ENCODE measurements around the gene FBXL15. TPM values are rescaled to one million over a fixed set of nuclear protein-coding genes. Genes with fewer than 3 reads are reported as not detected.
A peak's percentile ranks its signal among the peaks of the same experiment; 100 is the strongest.

Gene FBXL15
- total RNA-seq, 1 donor from 2014 or later, result 9.8 TPM

DNA sequence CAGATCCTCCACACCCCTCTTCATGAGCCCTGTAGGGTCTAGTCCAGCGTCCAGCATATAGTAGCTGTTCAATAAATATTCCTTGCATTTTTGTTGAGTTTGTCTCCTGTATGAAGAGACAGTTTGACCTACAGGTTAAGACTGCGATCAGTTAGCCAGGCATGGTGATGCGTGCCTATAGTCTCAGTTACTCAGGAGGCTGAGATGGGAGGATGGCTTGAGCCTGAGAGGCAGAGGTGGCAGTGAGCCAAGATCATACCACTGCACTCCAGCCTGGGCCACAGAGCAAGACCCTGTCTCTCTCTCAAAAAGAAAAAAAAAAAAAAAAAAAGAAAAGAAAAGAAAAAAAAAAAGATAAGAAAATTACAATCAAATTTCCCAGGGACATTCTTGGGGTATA lies 16.9 kb downstream of the FBXL15 start:
- Mint-ChIP-seq H3K4me1 (ENCODE audit: unreplicated experiment) (peaks cover 12% of the 10 kb centered on the region), H3K27me3 (ENCODE audit: unreplicated experiment) (peaks cover 17% of the 10 kb centered on the region), H3K4me3 (ENCODE audit: unreplicated experiment) (no peak overlapping the region), H3K36me3 (ENCODE audit: unreplicated experiment) (no peaks in the 10 kb centered on the region), H3K27ac (ENCODE audit: unreplicated experiment) (no peak overlapping the region), H3K9me3 (ENCODE audit: unreplicated experiment) (no peaks in the 10 kb centered on the region)
- no peak for DNase-seq (ENCODE audit: extremely low spot score, unreplicated experiment)
- TF ChIP-seq, protein P1, sequence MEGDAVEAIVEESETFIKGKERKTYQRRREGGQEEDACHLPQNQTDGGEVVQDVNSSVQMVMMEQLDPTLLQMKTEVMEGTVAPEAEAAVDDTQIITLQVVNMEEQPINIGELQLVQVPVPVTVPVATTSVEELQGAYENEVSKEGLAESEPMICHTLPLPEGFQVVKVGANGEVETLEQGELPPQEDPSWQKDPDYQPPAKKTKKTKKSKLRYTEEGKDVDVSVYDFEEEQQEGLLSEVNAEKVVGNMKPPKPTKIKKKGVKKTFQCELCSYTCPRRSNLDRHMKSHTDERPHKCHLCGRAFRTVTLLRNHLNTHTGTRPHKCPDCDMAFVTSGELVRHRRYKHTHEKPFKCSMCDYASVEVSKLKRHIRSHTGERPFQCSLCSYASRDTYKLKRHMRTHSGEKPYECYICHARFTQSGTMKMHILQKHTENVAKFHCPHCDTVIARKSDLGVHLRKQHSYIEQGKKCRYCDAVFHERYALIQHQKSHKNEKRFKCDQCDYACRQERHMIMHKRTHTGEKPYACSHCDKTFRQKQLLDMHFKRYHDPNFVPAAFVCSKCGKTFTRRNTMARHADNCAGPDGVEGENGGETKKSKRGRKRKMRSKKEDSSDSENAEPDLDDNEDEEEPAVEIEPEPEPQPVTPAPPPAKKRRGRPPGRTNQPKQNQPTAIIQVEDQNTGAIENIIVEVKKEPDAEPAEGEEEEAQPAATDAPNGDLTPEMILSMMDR (IDR thresholded peaks at IDR 0.05), result no peak

DNA sequence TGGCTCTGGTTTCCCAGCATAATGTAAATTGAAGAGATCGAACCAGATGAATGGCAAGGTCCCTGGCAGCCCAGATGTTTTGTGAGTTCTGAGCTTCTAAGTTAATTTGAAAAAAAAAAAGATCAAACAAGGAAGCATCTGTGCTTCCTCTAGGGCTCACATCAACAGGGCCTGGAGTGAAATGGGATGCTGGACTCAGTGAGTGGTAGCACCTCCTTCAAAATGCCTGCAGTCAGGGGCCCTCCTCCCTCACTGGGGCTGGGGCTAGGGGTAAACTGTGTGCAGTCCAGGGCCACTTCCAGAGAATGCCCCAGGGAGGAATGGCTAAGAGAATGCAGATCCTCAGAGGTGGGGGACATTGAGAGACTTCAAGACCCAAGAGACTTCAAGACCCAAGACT lies 17.7 kb downstream of the FBXL15 start:
- TF ChIP-seq, protein P1 (IDR thresholded peaks at IDR 0.05), result no peak
- DNase-seq (ENCODE audit: extremely low spot score, unreplicated experiment), result no peak
- Mint-ChIP-seq H3K4me3 (ENCODE audit: unreplicated experiment) (no peak overlapping the region), H3K9me3 (ENCODE audit: unreplicated experiment) (no peaks in the 10 kb centered on the region), H3K36me3 (ENCODE audit: unreplicated experiment) (no peaks in the 10 kb centered on the region), H3K27me3 (ENCODE audit: unreplicated experiment) (peaks cover 20% of the 10 kb centered on the region), H3K27ac (ENCODE audit: unreplicated experiment) (no peak overlapping the region), H3K4me1 (ENCODE audit: unreplicated experiment) (peaks cover 9% of the 10 kb centered on the region)

DNA sequence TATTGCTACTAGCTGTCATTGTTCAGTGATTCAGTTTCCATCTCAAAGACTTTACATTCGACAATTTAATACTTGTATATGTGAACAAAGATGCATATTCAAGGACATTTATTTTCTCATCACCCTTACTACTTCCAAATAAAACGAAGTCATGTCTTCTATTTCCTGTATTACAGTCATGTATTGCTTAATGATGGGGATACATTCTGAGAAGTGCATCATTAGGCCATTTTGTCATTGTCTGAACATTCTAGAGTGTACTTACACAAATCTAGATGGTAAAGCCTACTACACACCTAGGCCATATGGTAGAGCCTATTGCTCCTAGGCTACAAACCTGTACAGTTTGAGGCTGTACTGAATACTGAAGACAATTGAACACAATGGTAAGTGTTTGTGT lies 24.2 kb downstream of the FBXL15 start:
- Mint-ChIP-seq H3K27ac (ENCODE audit: unreplicated experiment) (no peak overlapping the region), H3K9me3 (ENCODE audit: unreplicated experiment) (no peaks in the 10 kb centered on the region), H3K4me3 (ENCODE audit: unreplicated experiment) (no peak overlapping the region), H3K36me3 (ENCODE audit: unreplicated experiment) (no peaks in the 10 kb centered on the region), H3K4me1 (ENCODE audit: unreplicated experiment) (peaks cover 5% of the 10 kb centered on the region), H3K27me3 (ENCODE audit: unreplicated experiment) (peaks cover 9% of the 10 kb centered on the region)
- TF ChIP-seq, protein P1 (IDR thresholded peaks at IDR 0.05), result no peak
- no peak for DNase-seq (ENCODE audit: extremely low spot score, unreplicated experiment)

DNA sequence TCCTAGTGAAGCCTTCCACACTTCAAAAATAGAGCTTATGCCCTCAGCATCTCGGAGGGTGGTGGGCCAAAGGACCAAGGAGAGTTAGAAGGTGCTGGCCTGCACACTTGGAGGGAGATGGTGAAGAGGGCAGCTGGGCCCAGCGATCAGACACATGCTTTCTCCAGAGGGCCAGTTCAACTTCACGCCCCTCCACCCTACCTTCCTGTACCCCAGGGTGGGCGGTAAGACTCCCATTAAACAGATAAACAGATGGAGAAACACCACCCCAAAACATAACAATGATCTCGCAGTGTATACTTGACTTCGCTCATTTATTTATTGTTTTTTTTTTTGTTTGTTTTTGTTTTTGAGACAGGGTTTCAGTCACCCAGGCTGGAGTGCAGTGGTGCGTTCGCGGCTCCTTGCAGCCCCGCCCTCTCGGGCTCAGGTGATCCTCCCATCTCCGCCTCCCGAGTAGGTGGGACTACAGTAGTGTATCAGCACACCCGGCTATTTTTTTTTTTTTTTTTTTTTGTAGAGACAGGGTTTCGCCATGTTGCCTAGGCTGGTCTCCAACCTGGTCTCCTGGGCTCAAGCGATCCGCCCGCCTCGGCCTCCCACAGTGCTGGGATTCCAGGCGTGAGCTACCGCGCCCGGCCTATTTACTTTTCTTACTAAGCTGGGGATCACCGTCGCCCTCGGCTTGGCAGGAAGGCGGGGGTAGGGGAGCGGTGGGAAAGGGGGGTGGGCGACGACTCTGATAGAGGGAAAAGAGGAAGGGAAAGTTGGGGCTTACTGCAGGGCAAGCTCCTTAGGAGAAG lies 28.9 kb downstream of the FBXL15 start:
- Mint-ChIP-seq H3K4me3 (ENCODE audit: unreplicated experiment) (peak overlapping the region; percentile 87), H3K27ac (ENCODE audit: unreplicated experiment) (peak overlapping the region; percentile 64), H3K4me1 (ENCODE audit: unreplicated experiment) (peaks cover 10% of the 10 kb centered on the region), H3K27me3 (ENCODE audit: unreplicated experiment) (no peaks in the 10 kb centered on the region), H3K9me3 (ENCODE audit: unreplicated experiment) (no peaks in the 10 kb centered on the region), H3K36me3 (ENCODE audit: unreplicated experiment) (no peaks in the 10 kb centered on the region)
- DNase-seq (ENCODE audit: extremely low spot score, unreplicated experiment), result no peak
- TF ChIP-seq, protein P1 (IDR thresholded peaks at IDR 0.05), result no peak

DNA sequence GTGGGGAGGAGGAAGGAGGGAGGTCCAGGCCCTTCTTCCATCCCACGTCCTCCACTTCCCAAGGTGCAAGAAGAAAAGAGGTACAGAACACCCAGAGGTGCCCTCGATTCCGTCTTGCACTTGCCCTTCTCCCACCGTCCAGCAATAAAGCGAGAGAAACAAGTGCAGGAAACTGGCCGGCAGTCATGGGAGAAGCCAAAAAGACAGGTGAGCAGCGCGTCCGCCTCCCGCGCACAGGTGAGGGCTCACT lies 29.4 kb downstream of the FBXL15 start:
- peak overlapping the region; percentile 64 for H3K27ac Mint-ChIP-seq (ENCODE audit: unreplicated experiment)
- TF ChIP-seq, protein P1 (IDR thresholded peaks at IDR 0.05), result no peak
- H3K27me3 Mint-ChIP-seq (ENCODE audit: unreplicated experiment), result no peaks in the 10 kb centered on the region
- H3K36me3 Mint-ChIP-seq (ENCODE audit: unreplicated experiment), result no peaks in the 10 kb centered on the region
- peaks cover 10% of the 10 kb centered on the region for H3K4me1 Mint-ChIP-seq (ENCODE audit: unreplicated experiment)
- peak overlapping the region; percentile 87 for H3K4me3 Mint-ChIP-seq (ENCODE audit: unreplicated experiment)
- H3K9me3 Mint-ChIP-seq (ENCODE audit: unreplicated experiment), result no peaks in the 10 kb centered on the region
- DNase-seq (ENCODE audit: extremely low spot score, unreplicated experiment), result no peak
